Measurements from ENCODE around the gene CEND1.
A peak's percentile ranks its signal among the peaks of the same experiment; 100 is the strongest.
"Not testable (repeated sequence)": the region's sequence is repeated elsewhere in the genome, so short reads cannot be mapped to it uniquely, and the experiment has no call there.

The CEND1 gene

DNA sequence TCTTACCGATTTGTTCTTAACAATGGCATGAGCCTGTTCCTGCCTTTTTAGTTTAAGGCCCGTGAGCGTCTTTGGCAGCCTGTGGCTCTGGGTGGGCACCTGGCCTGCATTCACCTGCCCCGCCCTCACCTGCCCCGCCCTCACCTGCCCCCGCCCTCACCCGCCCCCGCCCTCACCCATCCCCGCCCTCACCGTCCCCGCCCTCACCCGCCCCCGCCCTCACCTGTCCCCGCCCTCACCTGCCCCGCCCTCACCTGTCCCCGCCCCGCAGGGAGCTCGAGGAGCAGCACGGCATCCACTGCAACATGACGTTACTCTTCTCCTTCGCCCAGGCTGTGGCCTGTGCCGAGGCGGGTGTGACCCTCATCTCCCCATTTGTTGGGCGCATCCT, 26.8 kb downstream of the CEND1 start:
- no peak for DNase-seq

GRCh38 chr11:762421-763072, 27.3 kb downstream of the CEND1 start:
- DNase-seq, result peak; percentile 72

DNA sequence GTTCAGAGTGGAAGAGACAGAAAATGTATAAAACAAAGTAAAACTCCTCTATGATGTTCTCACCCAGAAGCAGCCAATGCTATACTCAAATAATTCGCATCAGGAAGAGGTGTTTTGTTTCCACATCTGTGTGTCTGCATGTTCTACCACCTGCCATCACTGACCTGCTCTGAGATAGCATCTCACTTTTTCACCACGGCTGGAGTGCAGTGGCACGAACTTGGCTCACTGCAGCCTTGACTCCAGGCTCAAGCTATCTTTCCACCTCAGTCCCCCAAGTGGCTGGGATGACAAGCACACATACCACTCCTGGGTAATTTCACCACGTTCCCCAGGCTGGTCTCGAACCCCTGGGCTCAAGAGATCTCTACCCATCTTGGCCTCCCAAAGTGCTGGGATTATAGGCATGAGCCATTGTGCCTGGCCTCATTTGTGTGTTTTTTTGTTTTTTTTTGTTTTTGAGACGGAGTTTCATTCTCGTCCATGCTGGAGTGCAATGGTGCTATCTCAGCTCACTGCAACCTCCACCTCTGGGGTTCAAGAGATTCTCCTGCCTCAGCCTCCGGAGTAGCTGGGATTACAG, 28.3 kb downstream of the CEND1 start:
- no peak for DNase-seq

- no peak for DNase-seq
Observed at GRCh38 chr11:760236-760635, 29.7 kb downstream of the CEND1 start.

DNA sequence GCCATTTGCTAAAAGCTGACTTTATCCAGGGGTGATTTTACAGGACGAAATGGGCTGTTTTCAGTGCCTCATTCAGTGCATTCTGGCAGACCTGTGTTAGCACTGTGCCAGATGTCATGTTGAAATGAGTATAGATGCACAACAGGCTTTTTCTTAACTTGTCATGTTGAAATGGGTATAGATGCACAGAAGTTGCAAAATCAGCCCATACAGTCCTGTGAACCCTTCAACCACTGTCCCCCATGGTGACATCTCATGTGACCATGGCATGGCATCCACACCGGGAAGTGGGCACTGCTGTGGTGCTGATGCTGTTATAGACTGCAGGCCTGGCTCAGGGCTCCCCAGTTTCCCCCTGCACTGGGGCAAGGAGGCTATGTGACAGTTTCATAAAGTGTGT, 40.2 kb downstream of the CEND1 start:
- no peak for DNase-seq

DNA sequence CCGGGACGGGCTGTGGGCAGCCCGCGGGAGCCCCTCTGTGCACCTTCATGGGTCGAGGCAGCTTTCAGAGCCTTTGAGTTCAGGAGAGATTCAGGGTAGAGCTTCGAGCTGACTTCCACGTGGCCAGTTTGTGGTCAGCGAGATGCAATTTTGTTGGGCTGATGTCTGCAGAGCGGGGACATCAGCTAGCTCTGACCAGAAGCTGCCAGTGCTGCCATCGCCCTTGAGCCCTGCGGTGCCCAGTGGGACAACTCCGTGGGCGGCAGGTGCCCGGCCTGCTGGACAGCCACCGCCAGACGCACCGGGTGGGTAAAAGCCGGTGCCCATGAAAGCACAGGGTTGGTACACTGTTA, 41.9 kb downstream of the CEND1 start:
- DNase-seq, result no peak

GRCh38 chr11:747158-748006, 42.5 kb downstream of the CEND1 start, which contains the start of gene TALDO1:
Gene TALDO1 (plus strand): TSS chr11:747464. CDS start chr11:747482, 18 bp downstream.
- DNase-seq, result peak; percentile 30

DNA sequence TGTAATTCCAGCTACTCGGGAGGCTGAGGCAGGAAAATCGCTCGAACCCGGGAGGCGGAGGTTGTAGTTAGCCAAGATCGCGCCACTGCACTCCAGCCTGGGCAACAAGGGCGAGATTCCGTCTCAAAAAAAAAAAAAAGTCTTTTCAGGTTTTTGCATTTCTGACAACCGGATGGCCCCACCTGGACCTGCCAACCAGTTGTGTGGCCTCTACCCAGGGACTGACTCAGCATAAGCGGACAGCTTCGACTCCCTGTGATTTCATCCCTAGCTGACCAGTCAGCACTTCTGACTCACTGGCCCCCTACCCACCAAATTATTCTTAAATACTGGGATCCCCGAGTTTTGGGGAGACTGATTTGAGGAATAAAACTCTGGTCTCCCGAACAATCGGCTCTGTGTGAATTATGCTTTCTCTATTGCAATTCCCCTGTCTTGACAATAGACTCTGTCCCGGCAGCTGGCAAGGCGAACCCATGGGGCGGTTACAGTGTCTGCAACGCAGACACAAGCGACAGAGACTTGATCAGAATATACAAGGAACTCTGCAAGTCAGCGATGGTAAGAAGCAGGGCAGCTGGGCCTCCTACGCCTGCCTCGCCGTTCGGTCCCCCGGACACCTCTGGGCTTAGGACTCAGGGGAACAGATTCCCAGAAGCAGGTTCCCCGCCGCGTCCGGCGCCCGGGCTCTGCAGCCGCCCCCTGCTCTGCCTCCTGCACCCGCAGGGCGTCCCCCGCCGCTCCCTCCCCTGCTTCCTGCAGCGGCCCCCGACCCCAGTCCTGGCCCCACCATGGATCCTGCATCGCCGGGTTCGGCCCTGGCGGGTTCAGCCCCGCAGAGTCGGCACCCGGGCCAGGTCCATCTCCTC, 43.4 kb downstream of the CEND1 start:
- DNase-seq, result no peak

DNA sequence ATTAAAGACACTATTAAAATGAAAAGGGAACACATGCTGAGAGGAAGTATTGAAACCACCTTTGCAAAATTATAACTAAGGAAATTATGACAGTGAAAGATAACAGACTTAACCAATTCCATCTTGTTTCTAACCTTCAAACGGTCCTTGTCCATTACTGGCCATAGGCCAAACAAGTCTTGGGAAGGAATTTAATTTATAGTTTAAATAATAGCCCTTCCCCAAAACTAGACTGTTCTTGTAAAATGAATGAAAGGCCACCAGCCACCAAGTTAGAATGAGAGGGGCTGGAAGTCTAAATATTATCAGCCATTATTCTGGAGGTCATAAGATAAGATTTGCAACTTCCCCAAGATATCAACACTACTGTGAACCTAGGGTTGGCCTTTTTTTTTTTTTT, 44.5 kb downstream of the CEND1 start:
- DNase-seq, result no peak

DNA sequence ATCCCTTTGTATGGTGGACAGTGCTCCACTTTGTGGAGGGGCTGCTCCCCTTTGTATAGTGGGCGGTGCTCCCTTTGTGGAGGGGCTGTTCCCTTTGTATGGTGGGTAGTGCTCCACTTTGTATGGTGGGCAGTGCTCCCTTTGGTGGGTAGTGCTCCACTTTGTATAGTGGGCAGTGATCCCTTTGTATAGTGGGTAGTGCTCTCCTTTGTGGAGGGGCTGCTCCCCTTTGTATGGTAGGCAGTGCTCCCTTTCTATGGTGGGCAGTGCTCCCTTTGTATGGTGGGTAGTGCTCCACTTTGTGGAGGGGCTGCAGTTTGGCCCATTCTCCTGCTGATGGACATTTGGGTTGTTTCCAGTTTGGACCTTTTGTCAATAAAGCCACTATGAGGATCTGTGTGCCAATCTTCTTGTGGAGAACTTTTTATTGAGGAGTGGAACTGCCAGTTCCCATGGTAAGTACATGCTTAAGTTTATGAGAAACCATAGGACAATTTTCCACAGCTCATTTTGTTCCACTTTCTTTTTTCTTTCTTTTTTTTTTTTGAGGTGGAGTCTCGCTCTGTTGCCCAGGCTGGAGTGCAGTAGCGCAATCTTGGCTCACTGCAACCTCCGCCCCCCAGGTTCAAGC, 47.2 kb downstream of the CEND1 start:
- no peak for DNase-seq

- DNase-seq, result no peak
Observed at GRCh38 chr11:742156-742546, 47.7 kb downstream of the CEND1 start.

GRCh38 chr11:737899-738298, 52.0 kb downstream of the CEND1 start:
- not testable (repeated sequence) for DNase-seq

GRCh38 chr11:737366-737765, 52.5 kb downstream of the CEND1 start:
- DNase-seq, result no peak

Data from DMS 273 treated with DMSO at 0.1 percent for 48 hours (cell line).